Measurements from ENCODE around the gene HNRNPLL.
A peak's percentile ranks its signal among the peaks of the same experiment; 100 is the strongest.
"Not testable (repeated sequence)": the region's sequence is repeated elsewhere in the genome, so short reads cannot be mapped to it uniquely, and the experiment has no call there.

The HNRNPLL gene

DNA sequence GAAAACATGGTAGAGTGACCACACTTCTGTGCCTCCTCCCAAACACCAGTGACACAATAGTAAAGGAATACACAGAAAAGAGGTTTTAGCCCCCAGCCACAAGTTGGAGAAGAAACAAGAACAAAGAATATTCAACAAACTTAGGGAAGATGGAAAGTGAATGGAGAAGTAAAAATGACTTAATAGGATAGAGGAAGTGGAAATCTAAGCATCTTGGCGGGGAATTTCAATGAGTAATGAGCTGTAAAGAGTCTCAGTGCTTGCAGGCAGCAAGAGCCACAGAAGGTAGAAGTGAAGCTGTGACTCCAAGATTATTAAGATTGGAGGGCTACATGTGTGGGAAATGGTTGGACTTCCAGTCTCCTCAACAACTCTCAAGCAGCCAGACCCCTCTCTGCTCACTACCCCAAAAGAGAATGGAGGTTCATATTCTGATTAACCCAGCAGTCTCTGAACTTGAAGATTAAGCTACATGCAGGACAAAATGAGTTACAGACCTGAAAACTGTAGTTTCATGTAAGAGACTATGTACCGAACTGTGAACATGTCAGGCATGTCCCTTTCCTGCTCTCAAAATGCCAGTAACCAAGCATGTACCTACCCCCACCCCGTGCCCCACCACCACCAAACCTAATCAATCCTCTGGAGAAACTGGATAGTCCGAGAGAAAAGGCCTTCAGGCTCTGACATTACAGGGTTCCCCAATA, 16.9 kb upstream of the HNRNPLL start:
- DNase-seq: no peak

DNA sequence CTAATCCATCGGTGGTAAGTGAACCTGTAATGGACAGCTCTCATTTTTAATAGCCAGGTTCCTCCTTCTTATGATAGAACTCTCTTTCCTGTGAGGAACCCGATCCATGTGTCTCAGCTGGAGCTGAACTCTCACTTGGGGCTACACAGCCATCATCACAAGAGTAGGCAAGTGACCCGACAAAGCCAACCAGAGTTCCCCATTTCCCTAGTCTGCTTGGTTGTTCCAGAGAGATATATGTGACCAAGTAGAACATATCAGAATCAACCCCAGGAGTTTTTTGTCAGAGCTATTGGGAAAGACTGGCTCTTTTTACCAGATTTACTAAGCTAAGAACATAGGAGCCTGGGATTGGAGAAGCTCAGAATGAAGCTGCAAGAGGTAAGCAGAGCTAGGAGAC, 14.6 kb upstream of the HNRNPLL start:
- DNase-seq: no peak

DNA sequence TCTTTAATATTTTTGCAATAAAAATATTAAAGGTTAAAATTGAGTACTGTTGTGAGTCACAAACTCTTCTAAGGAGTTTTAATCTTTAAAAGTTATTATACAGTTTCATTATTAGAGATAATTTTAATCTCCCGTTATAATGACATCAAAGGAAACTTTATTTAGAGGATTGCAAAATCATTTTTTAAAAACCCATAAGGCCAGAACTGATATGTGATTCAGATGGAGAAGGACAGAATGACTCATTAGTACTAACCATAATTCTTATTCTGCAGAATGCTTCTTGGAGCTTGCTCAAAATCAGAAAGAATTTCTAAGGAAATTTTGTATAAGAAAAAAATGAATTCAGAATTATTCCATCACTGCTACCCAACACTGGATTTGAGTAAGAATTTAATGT, 12.5 kb upstream of the HNRNPLL start:
- no peak for DNase-seq

DNA sequence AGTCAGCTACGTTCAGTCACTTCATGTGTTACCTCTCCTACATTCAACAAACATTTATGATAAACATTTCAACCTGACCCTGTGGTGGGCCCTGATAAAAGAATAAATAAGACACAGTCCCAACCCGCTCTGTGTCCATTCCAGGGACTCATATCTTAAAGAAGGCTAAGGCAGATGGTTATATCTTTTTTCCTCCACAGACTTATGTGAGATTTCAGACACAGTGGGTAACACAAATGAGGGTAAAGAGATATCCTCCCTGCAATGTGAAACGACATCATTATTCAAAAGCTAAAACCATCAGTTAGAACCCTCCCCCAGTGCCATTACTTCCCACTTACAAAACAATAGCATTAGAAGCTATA, 11.1 kb upstream of the HNRNPLL start:
- DNase-seq: no peak

DNA sequence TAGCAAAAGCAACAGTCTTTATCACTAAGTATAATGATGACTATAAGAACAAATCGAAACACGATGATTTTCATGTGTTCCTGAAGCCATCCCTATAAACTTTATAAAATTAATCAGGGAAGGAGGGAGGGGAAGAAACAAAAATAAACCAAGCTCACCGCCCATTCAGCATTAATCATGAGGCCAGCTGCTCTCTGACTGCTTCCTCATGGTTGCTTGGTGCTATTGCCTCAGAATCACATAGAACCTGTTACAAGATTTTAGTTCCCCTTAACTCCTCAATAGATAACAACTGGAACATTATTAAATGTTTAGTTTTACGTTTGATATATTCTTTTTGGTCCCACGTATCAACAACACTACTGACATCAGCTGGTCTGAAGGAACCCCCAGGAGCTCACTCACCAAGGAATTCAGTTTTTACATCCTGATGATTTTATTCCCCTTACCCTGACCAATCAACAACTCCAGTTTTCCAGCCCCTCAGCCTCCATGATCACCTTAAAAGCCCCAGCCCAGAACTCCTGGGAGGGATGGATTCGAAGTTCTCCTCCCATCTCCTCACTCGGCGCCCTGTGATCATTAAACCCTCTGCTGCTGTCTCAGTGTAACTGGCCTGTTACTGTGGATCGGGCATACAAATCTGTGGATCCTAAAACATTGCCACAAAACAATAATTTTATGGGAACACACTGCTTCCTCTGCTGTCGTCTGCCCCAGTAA, 10.6 kb upstream of the HNRNPLL start:
- DNase-seq: no peak

DNA sequence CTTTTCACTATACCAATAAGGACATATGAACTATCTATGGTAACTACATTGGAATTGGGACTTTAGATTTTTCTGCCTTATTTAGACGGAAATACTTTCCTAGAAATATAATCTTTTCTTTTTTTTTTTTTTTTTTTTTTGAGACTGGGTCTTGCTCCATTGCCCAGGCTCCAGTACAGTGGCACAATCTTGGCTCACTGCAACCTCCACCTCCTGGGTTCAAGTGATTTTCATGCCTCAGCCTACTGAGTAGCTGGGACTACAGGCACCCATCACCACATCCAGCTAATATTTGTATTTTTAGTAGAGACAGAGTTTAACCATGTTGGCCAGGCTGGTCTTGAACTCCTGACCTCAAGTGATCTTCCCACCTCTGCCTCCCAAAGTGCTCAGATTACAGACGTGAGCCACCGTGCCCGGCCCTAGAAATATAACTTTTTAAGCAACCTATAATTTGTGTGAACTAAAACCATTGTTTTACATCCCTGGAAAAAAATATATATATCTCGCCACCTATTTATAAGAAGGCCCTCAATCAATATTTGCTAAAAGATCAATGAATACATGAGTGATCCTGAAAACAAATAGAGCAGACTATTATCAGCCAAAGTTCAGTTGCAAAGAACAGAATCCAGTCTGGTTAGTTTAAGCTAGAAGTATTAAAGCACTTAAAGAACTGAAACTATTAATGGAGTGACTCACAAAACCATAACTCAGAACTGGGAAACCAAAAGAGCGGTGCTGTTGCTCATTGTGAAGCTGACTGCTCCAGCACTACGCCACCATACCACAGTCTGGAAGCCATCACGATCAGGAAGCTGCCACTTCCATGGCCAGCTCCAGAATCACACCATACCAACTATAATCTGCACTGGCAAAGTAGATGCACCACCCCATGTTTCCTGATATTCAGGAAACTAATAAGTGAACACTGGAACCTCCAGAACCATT, 8.4 kb upstream of the HNRNPLL start:
- no peak for DNase-seq

DNA sequence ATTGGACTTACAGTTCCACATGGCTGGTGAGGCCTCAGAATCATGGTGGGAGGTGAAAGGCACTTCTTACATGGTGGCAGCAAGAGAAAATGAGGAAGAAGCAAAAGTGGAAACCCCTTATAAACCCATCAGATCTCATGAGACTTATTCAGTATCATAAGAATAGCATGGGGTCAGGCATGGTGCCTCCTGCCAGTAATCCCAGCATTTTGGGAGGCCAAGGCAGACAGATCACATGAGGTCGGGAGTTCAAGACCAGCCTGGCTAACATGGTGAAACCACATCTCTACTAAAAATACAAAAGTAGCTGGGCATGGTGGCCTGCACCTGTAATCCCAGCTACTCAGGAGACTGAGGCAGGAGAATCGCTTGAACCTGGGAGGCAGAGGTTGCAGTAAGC, 6.5 kb upstream of the HNRNPLL start:
- not testable (repeated sequence) for DNase-seq

DNA sequence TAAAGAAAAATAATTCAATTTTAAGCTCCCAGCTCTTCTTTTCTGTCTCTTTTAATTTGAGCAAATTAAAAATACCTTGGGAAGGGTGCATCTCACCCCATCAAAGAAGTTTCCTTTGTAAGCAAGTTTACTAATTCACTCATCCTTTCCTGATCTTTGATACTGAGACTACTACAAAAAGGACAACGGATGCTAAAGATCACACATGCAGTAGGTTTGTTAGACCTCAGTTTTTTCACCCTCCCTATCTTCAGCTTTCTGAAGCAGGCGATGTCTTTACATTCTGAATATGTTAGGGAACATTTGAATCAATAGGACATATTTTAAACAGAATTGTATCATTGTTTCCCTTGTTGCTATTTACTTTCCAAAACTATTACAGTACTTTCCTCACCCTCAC, 6.0 kb upstream of the HNRNPLL start:
- DNase-seq: no peak

DNA sequence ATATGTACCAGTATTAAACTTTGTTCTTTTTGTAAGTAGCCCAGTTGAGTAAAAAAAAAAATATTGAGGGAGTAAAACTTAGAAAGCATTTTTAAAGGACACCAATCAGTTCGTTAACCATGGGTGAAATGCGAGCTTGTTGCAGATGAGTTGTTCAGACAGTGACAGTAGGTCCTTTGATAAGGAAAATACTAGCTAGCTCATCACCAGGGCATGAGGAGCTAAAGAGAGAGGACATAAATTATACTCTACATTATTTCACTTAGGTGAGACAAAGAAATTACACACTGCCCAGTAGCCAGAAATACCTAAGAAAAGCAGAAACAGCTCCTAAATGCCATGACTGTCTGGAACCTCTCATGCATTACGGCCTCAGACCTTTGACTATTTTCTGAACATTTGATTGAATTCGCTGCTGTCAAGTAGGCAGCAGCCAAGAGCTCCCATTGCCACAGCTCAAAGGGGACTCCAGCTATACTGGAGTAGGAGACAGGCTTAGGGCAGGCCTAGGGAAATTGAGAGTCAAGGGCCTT, 2.6 kb upstream of the HNRNPLL start:
- no peak for DNase-seq

DNA sequence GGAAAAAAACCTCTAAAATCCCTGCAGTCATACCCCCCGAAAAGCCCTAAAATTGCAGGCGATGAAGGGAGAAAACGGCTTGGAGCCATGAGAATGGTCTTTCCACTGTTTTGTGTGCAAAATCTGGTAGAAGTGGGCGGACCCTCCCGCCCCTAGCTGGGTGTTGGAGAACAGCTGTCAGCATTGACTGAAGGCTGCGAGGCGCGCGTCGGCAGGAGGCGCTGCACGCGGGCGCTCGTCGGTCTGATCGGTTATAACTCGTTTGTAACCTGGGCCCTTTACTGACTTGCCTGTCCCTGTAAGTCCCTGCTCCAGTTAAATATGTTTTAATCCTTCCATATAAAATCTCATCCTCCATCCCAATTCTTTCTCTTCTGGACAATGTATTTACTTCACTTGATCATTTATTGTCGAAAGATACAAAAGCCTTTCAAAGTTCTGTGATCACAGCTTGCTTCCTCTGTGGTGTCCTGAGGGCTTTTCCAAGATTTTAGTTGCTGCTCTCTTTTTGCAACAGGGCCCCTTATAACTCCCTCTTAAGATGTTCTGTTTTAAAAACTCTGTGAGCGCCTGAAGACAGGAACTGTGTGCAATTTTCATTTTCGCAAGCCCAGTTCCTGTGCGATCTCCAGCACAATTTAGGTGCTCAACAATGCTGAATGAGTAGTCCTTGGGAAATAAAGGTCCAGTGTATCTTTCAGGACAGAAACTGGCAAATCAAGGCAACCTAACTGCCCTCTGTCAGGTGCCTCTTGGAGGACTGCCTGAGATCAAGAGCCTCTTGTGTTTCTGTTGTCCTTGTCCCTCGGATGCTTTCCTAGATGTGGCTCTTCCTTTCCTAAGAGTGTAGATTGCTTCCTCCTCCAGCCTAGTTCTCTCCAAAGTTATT, 918 bp upstream of the HNRNPLL start:
- peak; percentile 43 for DNase-seq

DNA sequence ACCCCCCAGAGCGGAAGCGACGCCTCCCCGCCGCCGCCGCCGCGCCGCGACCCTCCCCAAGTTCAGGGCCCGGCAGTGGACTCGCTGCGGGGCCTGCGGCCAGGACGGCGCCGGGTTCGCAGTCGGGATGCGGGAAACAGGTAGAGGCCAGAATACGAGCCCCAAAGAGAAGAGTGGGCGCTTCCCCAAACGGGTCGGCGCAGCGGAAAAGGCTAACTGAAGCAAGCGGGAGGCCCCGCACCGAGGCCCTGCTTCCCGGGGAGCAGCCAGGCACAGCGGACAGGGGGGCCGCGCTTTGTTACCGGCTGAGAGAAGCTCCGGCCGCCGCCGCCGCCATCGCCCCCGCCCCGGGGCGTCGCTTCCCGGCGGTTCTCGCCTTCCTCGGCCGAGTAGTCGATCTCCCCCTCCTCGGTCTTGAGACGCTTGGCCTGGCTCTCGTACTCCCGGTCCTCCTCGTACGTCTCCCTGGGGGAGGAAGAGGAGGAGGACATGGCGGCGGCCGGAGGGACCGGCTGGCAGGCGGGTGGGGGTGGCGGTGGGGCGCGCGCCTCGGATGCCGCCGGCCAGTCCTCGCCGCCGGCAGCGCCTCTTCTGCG, 494 bp downstream of the HNRNPLL start:
- DNase-seq: peak; percentile 23

DNA sequence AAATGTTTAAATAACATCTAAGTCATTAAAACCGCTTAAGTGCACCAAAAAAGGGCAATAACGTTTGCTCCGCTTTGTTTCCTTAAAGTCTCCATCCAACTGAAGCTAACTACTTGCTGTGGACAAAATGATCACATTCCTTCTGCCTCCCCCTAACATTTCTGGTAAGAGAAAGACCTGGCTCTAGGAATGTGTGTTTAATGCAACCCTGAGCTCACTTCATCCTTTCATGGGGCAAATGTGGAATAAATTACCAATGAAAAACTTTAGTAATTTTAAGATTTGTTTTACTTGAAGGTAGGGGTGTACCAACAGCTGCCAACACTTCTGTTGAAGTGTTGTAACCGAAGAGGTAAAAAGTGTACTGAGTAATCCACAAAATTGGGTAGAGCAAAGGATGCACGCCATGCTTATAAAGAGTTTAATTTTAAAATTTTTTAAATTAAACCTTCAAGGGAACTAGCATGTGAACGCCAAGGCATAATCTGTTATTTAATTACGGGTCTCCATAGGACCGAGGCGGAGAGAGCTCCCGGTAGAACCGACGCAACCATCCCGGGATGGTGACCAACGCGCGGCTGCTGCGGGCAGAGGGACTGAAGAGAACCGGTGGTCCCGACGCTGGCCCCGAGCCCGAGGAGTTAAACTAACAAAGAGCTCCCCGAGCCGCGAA, 1.1 kb downstream of the HNRNPLL start:
- no peak for DNase-seq

DNA sequence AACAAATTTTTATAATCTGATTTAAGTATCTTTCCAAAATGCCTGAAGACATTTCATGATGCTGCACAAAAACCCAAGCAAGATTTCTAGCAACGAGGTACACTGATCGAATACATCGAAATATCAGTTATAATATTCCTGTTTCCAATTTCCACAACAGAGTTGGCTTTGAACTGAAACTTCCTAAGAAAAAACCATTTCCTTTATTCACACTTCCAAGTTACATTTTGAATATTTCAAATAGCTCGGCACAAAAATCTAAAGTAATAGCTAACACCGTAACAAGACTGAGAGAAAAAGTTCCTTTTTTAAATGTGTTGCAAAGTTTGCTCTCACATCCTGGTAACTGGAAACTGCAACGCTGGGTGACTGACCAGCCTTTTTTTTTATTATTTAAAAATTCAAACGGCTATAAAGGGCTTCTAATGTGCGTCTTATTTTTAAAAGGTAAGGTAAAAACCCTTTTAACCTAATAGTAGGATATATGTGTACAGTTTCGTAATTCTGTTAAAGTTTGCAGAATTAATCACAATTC, 1.7 kb downstream of the HNRNPLL start:
- DNase-seq: no peak

DNA sequence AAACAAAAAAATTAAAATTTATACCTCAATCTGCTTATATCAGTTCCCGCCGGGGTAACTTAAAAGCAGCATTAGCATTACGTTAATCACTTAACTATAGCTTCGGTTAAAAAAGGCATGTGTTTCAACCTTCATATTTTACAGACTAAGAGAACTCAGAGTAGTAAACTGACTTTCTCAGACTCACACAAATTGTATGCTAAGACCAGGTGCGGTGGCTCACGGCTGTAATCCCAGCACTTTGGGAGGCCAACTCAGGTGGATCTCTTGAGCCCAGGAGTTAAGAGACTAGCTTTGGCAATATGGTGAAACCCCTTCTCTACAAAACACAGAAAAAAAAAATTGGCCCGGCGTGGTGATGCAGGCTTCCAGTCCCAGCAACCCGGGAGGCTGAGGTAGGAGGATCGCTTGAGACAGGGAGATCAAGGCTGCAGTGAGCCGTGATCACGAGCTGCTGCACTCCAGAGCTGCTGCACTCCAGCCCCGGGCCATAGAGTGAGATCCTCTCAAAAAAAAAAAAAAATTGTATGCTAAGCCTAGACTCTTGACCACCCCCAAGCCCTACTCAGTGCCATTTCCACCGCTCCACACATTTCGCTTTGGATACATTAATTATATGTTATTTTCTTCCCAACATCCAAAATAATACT, 2.4 kb downstream of the HNRNPLL start:
- DNase-seq: no peak

DNA sequence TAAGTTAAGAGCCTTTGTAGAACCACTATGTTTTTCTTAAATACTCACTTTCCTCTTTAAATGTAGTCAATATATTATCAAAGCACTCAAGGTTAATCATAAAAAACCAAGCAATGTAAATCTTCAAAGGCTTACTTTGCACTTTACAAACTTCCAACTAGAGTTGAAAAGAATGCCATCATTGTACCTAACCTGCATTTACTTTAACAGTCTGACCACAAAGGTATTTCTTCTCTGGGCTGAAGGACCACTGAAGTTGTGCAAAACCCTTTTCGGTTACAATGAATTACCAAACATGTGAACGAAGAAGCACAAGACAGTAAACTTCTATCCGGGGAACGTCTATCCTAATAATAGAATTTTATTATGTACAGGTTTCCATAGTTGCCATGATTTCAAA, 3.0 kb downstream of the HNRNPLL start:
- no peak for DNase-seq

DNA sequence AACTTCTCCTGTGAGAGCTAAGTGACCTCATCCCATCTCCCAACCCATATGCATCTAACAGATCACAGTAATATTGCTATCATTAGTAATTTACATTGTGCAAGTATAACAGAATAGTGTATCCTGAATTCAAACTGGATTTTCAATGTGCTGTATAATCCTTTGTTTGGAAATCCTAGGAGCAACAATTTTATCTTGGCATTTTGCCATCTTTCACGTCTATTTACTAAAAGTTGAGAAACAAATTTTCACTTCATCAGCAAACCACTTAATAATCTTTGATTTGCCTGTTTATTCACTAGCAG, 3.8 kb downstream of the HNRNPLL start:
- no peak for DNase-seq

DNA sequence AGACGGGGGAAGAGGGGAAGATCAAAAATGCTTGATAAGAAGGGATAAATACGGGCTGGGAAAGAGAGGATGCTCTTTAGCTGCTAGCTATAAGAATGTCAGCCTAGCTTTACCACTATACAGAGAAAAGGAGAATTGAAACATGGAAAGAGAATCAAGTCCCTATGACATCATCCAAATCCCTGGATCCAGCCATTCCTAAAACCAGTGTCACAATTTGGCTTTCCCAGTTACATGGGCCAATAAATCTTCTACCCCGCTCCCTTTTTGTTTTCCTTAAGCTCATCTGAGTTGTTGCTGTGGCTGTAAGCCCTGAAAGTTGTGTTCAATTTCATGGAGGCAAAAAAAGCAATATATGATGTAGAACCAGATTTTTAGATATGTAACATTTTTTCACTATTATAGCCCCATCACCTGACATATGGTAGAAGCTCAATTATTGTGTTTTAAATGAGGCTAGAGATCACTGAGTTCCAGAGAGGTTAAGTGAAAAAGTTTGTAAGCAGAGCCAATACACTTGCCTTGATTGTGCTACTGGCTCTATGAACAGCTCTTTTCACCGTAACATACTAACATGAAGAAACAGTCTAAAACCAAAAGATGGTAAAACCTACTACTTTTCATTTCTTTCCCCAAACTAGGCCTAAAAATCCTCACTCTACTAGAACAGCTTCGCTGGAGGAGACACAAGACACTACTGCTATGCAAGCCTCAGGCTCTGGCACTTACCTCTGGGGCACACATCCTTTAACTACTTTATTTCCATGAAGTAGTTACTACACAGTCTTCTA, 4.3 kb downstream of the HNRNPLL start:
- no peak for DNase-seq

DNA sequence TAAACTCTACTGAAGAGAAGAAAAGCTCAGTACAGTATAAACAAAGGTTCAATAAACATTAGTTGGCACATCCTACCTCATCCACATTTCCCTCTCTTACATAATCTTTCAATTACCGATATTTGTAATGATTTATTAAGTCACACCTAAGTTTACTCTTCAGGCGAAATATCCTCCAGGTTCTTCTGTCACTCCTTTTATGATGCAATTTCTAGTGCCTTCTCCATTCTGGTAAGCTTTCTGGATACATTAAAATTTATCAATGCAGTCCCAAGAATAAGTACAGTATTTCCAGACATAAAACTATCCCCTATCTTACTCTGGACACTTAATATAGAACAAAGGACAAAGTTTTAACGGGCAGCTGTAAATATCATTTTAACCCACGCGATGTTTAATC, 5.6 kb downstream of the HNRNPLL start:
- no peak for DNase-seq

DNA sequence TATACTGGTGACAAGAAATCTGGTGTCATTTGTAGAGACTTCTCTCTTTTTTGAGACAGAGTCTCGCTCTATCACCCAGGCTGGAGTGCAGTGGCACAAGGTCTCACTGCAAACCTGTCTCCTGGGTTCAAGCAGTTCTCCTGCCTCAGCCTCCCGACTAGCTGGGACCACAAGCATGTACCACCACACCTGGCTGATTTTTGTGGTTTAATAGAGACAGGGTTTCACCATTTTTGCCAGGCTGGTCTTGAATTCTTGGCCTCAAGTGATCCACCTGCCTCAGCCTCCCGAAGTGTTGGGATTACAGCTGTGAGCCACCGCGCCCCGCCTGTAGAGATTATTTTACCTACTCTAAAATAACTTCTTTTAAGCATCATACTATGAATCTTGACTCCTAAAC, 6.5 kb downstream of the HNRNPLL start:
- no peak for DNase-seq

DNA sequence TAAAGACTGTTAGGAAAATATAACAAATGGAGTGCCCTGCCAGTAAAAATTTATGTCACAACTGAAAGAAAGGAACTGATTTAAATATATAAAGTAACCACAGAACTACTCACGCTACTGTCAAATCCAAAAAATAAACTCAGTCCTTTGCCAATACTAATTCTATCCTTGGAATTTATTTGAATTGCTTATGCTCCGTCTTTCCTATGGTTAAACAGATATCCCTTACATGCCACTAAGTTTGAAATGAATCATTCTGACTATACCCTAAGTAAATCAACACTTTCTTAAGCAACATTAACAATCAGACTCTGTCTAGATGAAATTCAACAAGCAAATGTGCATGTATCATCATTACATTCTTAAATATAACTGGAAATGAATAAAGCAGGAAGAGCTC, 9.8 kb downstream of the HNRNPLL start:
- DNase-seq: no peak

Data from activated gamma-delta T cell (primary cell).